ENCODE data around the gene NMNAT3. TPM values are rescaled to one million over a fixed set of nuclear protein-coding genes. Genes with fewer than 3 reads are reported as not detected.

The NMNAT3 gene
- total and polyA plus RNA-seq, 2 experiments from 2014 or later: not detected

DNA sequence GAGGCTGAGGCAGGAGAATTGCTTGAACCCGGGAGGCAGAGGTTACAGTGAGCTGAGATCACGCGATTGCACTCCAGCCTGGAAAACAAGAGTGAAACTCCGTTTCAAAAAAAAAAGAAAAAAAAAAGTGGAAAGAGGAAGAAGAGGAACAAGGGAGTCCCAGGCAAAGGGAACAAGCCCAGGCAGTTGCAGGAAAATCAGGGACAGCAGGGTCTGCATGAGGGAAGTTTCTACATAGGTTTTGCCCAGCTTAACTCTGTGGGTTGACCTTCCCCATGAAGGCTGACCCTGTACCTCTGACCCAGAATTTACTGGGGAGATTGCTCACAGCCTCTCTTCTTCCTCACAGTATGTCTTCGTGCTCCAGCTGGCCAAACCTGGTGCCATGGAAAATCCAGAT lies 150.5 kb downstream of the NMNAT3 start:
- H3K36me3 ChIP-seq (ENCODE audit: low read depth): no peaks in the 10 kb centered on the region
- H3K4me1 ChIP-seq (ENCODE audit: insufficient read depth): no peaks in the 10 kb centered on the region
- H3K9me3 ChIP-seq (ENCODE audit: low read depth): no peaks in the 10 kb centered on the region
- no peaks in the 10 kb centered on the region for H3F3A ChIP-seq (ENCODE audit: insufficient read depth)
- no peak overlapping the region for H3K9ac ChIP-seq
- TF ChIP-seq EZH2phosphoT487 (IDR thresholded peaks at IDR 0.05; ENCODE audit: insufficient read depth, low read depth) (no peak), EZH2 (IDR thresholded peaks at IDR 0.05; ENCODE audit: insufficient read depth, poor library complexity, severe bottlenecking) (no peak)
- in situ Hi-C loops (cut with MboI): no loop called here
- H4K20me1 ChIP-seq (ENCODE audit: insufficient read depth): no peaks in the 10 kb centered on the region
- H3K27ac ChIP-seq: no peak overlapping the region
- no peak for DNase-seq
- H3K9me2 ChIP-seq (ENCODE audit: insufficient read depth): no peaks in the 10 kb centered on the region
- no peak overlapping the region for H3K4me2 ChIP-seq (ENCODE audit: unreplicated experiment)
- no peaks in the 10 kb centered on the region for H3K79me2 ChIP-seq (ENCODE audit: insufficient read depth)
- H2AFZ ChIP-seq: no peak overlapping the region
- WGBS, 2 experiments (ENCODE audit: low coverage in 1 of 2, low lambda C conversion rate in 2 of 2, missing lambda C conversion rate in 2 of 2): 71 to 78% methylated on average over 5 of the region's 5 CpGs
- no peak overlapping the region for H3K4me3 ChIP-seq
- no peaks in the 10 kb centered on the region for H3K27me3 ChIP-seq (replicated peaks; ENCODE audit: insufficient read depth)

DNA sequence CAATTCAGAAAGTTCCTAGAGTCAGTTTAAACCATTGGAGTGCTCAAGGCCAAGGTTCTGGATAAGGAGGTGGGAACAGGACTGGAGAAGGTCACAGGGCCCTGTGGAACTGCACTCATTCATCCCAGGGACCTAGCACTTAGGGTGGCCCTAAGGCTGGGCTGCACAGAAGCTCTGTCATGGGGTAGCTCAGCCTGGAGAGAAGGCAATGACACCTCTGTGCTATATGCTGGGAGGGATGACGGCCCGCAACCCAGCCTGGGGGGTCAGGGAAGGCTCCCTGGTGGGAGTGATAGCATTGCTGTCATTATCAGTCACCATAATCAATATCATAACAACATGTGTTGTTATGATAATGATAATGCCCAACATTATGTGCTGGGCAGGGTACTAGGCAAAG lies 151.6 kb downstream of the NMNAT3 start:
- H3K9me3 ChIP-seq (ENCODE audit: low read depth): no peaks in the 10 kb centered on the region
- no peaks in the 10 kb centered on the region for H4K20me1 ChIP-seq (ENCODE audit: insufficient read depth)
- no peak for TF ChIP-seq EZH2phosphoT487 (IDR thresholded peaks at IDR 0.05; ENCODE audit: insufficient read depth, low read depth)
- TF ChIP-seq EZH2 (IDR thresholded peaks at IDR 0.05; ENCODE audit: insufficient read depth, poor library complexity, severe bottlenecking): no peak
- H3K4me1 ChIP-seq (ENCODE audit: insufficient read depth): no peaks in the 10 kb centered on the region
- H3K9ac ChIP-seq: no peak overlapping the region
- H3F3A ChIP-seq (ENCODE audit: insufficient read depth): no peaks in the 10 kb centered on the region
- H3K4me3 ChIP-seq: no peak overlapping the region
- no peak for DNase-seq
- H3K27me3 ChIP-seq (replicated peaks; ENCODE audit: insufficient read depth): no peaks in the 10 kb centered on the region
- H2AFZ ChIP-seq: no peak overlapping the region
- no peaks in the 10 kb centered on the region for H3K79me2 ChIP-seq (ENCODE audit: insufficient read depth)
- WGBS, 2 experiments (ENCODE audit: low coverage in 1 of 2, low lambda C conversion rate in 2 of 2, missing lambda C conversion rate in 2 of 2): 38 to 73% methylated on average over 2 of the region's 2 CpGs
- H3K9me2 ChIP-seq (ENCODE audit: insufficient read depth): no peaks in the 10 kb centered on the region
- in situ Hi-C loops (cut with MboI): no loop called here
- no peaks in the 10 kb centered on the region for H3K36me3 ChIP-seq (ENCODE audit: low read depth)
- no peak overlapping the region for H3K27ac ChIP-seq
- H3K4me2 ChIP-seq (ENCODE audit: unreplicated experiment): no peak overlapping the region

DNA sequence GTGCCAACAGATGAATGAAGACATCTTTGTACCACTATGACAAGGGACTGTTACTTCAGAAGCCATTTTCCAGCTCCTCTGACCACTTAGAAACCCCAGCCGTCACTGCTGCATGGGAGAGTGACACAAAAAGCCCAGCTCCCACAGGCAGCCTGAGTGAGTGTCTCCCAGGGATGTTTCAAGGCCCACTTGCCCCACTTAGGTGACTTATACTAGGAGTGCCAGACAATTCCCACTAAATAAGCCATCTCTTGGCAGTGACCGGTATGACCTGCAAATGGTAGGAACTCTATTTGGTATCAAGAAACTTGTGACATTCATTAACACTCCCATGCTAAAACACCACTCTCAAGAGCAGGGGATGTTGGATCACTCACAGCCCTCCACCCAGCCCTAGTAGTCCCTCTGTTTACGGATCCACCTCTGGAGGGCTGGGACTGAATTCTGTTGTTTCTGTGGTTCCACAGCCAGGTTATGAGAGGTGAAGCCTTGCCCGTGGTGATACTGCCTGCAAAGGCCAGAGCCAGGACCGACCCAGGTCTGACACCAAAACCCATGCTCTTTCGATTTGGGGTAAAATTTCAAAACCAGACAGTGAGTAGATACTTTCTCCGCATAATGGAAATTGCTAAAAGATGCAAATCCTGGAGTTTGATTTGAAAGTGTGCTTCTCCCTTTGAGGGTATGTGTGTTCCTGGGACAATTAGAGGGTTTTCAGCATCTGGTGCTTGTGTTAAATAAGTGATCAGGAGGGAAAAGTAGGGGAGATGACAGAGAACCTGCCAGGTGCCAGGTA lies 152.7 kb downstream of the NMNAT3 start:
- Histone ChIP-seq H3K9me2 (ENCODE audit: insufficient read depth) (no peaks in the 10 kb centered on the region), H3K9me3 (ENCODE audit: low read depth) (no peaks in the 10 kb centered on the region), H3K79me2 (ENCODE audit: insufficient read depth) (no peaks in the 10 kb centered on the region), H3K9ac (no peak overlapping the region), H3K4me1 (ENCODE audit: insufficient read depth) (no peaks in the 10 kb centered on the region), H3K27me3 (replicated peaks; ENCODE audit: insufficient read depth) (no peaks in the 10 kb centered on the region), H3K36me3 (ENCODE audit: low read depth) (no peaks in the 10 kb centered on the region), H2AFZ (no peak overlapping the region), H3K27ac (no peak overlapping the region), H4K20me1 (ENCODE audit: insufficient read depth) (no peaks in the 10 kb centered on the region), H3K4me3 (no peak overlapping the region), H3K4me2 (ENCODE audit: unreplicated experiment) (no peak overlapping the region), H3F3A (ENCODE audit: insufficient read depth) (no peaks in the 10 kb centered on the region)
- in situ Hi-C loops (cut with MboI): no loop called here
- no peak for DNase-seq
- WGBS, 2 experiments (ENCODE audit: low coverage in 1 of 2, low lambda C conversion rate in 2 of 2, missing lambda C conversion rate in 2 of 2): 60 to 67% methylated on average over 7 of the region's 7 CpGs
- TF ChIP-seq EZH2 (IDR thresholded peaks at IDR 0.05; ENCODE audit: insufficient read depth, poor library complexity, severe bottlenecking) (no peak), EZH2phosphoT487 (IDR thresholded peaks at IDR 0.05; ENCODE audit: insufficient read depth, low read depth) (no peak)

DNA sequence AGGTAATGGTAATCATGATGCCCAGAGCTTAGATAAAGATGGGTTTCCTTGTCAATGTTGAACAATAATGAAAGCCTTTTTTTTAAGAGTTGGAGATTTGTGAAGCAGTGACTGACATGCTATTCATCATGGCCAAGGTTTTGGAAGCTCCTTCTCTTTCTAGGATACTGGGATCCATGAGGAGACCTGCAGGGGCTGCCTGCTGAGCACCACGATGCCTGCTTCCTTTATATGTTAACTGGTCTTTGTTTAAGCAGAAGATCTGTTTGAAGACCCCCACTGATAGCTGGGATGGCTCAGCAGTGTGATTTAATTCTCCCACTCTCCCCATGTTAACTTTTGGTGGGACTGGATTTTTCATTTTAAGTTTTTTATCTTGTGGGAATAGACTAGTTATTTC lies 154.1 kb downstream of the NMNAT3 start:
- TF ChIP-seq EZH2phosphoT487 (IDR thresholded peaks at IDR 0.05; ENCODE audit: insufficient read depth, low read depth) (no peak), EZH2 (IDR thresholded peaks at IDR 0.05; ENCODE audit: insufficient read depth, poor library complexity, severe bottlenecking) (no peak)
- Histone ChIP-seq H3K36me3 (ENCODE audit: low read depth) (no peaks in the 10 kb centered on the region), H3K4me3 (no peak overlapping the region), H4K20me1 (ENCODE audit: insufficient read depth) (no peaks in the 10 kb centered on the region), H3K9ac (no peak overlapping the region), H2AFZ (no peak overlapping the region), H3K4me1 (ENCODE audit: insufficient read depth) (no peaks in the 10 kb centered on the region), H3K27me3 (replicated peaks; ENCODE audit: insufficient read depth) (no peaks in the 10 kb centered on the region), H3F3A (ENCODE audit: insufficient read depth) (no peaks in the 10 kb centered on the region), H3K4me2 (ENCODE audit: unreplicated experiment) (no peak overlapping the region), H3K79me2 (ENCODE audit: insufficient read depth) (no peaks in the 10 kb centered on the region), H3K9me2 (ENCODE audit: insufficient read depth) (no peaks in the 10 kb centered on the region), H3K27ac (no peak overlapping the region), H3K9me3 (ENCODE audit: low read depth) (no peaks in the 10 kb centered on the region)
- in situ Hi-C loops (cut with MboI): no loop called here
- 4 to 10% methylated on average over 1 of the region's 1 CpG for WGBS, 2 experiments (ENCODE audit: low coverage in 1 of 2, low lambda C conversion rate in 2 of 2, missing lambda C conversion rate in 2 of 2)
- DNase-seq: no peak
